Hematopoietic multipotent progenitor cell treated with erythropoietin and hydrocortisone succinate and interleukin-3 and kit ligand, for 15 days (in vitro differentiated cells): ENCODE measurements around the gene KSR1.
A peak's percentile ranks its signal among the peaks of the same experiment; 100 is the strongest.

Source experiments
- DNase-seq: peaks from one replicate; pipeline ENCODE4 v3.0.0-alpha.2; 2015; ENCODE audit warnings: low spot score

KSR1 gene

GRCh38 chr17:27569884-27570577, 113.8 kb downstream of the KSR1 start:
- peak; percentile 62 for DNase-seq

- no peak for DNase-seq
Observed at GRCh38 chr17:27570578-27570914, 114.3 kb downstream of the KSR1 start.

- no peak for DNase-seq
Observed at GRCh38 chr17:27571563-27572352, 115.5 kb downstream of the KSR1 start.

GRCh38 chr17:27572665-27573064, 116.4 kb downstream of the KSR1 start:
- DNase-seq, result peak; percentile 58

GRCh38 chr17:27573548-27573947, 117.3 kb downstream of the KSR1 start:
- no peak for DNase-seq

- DNase-seq, result peak; percentile 89
Observed at GRCh38 chr17:27573971-27574525, 117.8 kb downstream of the KSR1 start.

- peak; percentile 44 for DNase-seq
Observed at GRCh38 chr17:27575096-27575911, 119.1 kb downstream of the KSR1 start.

- no peak for DNase-seq
Observed at GRCh38 chr17:27575912-27576252, 119.6 kb downstream of the KSR1 start.

GRCh38 chr17:27576477-27577083, 120.3 kb downstream of the KSR1 start:
- no peak for DNase-seq

- no peak for DNase-seq
Observed at GRCh38 chr17:27577121-27577761, 121.0 kb downstream of the KSR1 start.

GRCh38 chr17:27577884-27578717, 121.9 kb downstream of the KSR1 start:
- no peak for DNase-seq

- no peak for DNase-seq
Observed at GRCh38 chr17:27578718-27579085, 122.5 kb downstream of the KSR1 start.

- no peak for DNase-seq
Observed at GRCh38 chr17:27579304-27579703, 123.1 kb downstream of the KSR1 start.

- peak; percentile 85 for DNase-seq
Observed at GRCh38 chr17:27579897-27580321, 123.7 kb downstream of the KSR1 start.

- DNase-seq, result no peak
Observed at GRCh38 chr17:27581016-27581415, 124.8 kb downstream of the KSR1 start.

GRCh38 chr17:27582696-27583095, 126.4 kb downstream of the KSR1 start:
- DNase-seq, result no peak

- DNase-seq, result no peak
Observed at GRCh38 chr17:27585153-27585681, 129.0 kb downstream of the KSR1 start.

- DNase-seq, result no peak
Observed at GRCh38 chr17:27585792-27586191, 129.5 kb downstream of the KSR1 start.

- peak; percentile 71 for DNase-seq
Observed at GRCh38 chr17:27586203-27586721, 130.0 kb downstream of the KSR1 start.

GRCh38 chr17:27588354-27588753, 132.1 kb downstream of the KSR1 start:
- no peak for DNase-seq
